DND-41 (cell line): ENCODE measurements around the gene ADGRF5.

Source experiments
- EZH2 ChIP-seq: IDR thresholded peaks from 3 replicates; pipeline ENCODE4 v1.6.1; 2012; ENCODE audit warnings: borderline replicate concordance, low read depth, mild to moderate bottlenecking, moderate library complexity, low read length, inconsistent platforms; ENCODE audit not compliant: severe bottlenecking
- TF ChIP-seq, protein P1 (sequence below): IDR thresholded peaks from 2 replicates; pipeline ENCODE4 v1.5.1; 2012; ENCODE audit warnings: borderline replicate concordance, low read length, moderate library complexity, mild to moderate bottlenecking; ENCODE audit not compliant: poor library complexity, severe bottlenecking; ENCODE audit errors: extremely low read depth

DNA sequence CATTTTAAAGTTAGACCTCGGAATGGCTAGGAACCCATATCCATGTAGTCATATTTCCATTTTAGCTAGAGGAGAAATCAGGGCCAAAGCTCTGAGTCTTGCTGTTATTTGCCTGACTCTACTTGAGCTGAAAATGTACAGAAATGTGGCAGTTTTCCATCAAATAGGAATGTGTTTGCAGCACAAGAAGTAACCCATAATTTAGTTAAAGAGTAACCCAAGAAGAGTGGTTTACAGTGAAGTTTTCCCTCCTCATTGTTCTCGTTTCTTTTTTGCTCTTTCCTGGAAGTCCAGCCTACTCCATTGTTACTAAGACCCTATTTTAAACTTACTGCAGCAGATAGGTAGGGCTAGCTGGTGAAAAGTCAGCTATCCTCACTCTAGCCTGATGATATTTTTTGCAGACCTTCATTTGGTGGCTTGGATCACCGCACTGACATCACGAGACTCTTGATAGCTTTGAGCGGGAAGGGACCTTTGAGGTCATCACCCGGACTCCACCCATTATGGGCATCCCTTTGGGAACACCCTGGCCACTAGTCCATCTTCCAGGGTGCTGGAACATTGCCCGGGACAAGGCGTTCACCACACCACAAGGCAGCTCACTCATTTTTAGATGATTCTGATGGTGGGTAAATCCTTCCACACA is 28.0 kb upstream of the ADGRF5 start:
- TF ChIP-seq, protein P1, sequence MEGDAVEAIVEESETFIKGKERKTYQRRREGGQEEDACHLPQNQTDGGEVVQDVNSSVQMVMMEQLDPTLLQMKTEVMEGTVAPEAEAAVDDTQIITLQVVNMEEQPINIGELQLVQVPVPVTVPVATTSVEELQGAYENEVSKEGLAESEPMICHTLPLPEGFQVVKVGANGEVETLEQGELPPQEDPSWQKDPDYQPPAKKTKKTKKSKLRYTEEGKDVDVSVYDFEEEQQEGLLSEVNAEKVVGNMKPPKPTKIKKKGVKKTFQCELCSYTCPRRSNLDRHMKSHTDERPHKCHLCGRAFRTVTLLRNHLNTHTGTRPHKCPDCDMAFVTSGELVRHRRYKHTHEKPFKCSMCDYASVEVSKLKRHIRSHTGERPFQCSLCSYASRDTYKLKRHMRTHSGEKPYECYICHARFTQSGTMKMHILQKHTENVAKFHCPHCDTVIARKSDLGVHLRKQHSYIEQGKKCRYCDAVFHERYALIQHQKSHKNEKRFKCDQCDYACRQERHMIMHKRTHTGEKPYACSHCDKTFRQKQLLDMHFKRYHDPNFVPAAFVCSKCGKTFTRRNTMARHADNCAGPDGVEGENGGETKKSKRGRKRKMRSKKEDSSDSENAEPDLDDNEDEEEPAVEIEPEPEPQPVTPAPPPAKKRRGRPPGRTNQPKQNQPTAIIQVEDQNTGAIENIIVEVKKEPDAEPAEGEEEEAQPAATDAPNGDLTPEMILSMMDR, result no peak
- no peak for TF ChIP-seq EZH2
